HG02840 (cell line): ENCODE results near the gene SPAG8.

Experiments
- ATAC-seq: cut with Tn5 transposase; IDR thresholded peaks from one replicate; pipeline ENCODE4 v1.9.1; 2021; ENCODE audit warnings: mild to moderate bottlenecking, moderate library complexity, moderate number of reproducible peaks; ENCODE audit not compliant: unreplicated experiment, low FRiP score

The SPAG8 gene

GRCh38 chr9:35813434-35814105 is 1.5 kb upstream of the SPAG8 start:
- no peak for ATAC-seq

GRCh38 chr9:35811381-35812024 is 559 bp downstream of the SPAG8 start:
- ATAC-seq: no peak

- ATAC-seq: no peak
Observed at GRCh38 chr9:35810122-35810521, 1.9 kb downstream of the SPAG8 start.

GRCh38 chr9:35808433-35808832 is 3.6 kb downstream of the SPAG8 start:
- no peak for ATAC-seq

GRCh38 chr9:35806101-35806500 is 6.0 kb downstream of the SPAG8 start:
- no peak for ATAC-seq

- no peak for ATAC-seq
Observed at GRCh38 chr9:35801328-35802128, 10.5 kb downstream of the SPAG8 start.

- ATAC-seq: no peak
Observed at GRCh38 chr9:35800530-35800929, 11.5 kb downstream of the SPAG8 start.

- no peak for ATAC-seq
Observed at GRCh38 chr9:35798658-35799374, 13.2 kb downstream of the SPAG8 start.

GRCh38 chr9:35797311-35798109 is 14.6 kb downstream of the SPAG8 start:
- ATAC-seq: no peak

- ATAC-seq: no peak
Observed at GRCh38 chr9:35795695-35796094, 16.4 kb downstream of the SPAG8 start.

GRCh38 chr9:35793461-35793860 is 18.6 kb downstream of the SPAG8 start:
- ATAC-seq: no peak

GRCh38 chr9:35792826-35793225 is 19.2 kb downstream of the SPAG8 start:
- ATAC-seq: no peak

GRCh38 chr9:35792024-35792813 is 19.8 kb downstream of the SPAG8 start:
- no peak for ATAC-seq

GRCh38 chr9:35791297-35791921 is 20.7 kb downstream of the SPAG8 start, which contains the start of gene NPR2:
TSS of gene NPR2 (plus strand) at chr9:35791591. CDS start at chr9:35792409, 818 bp downstream.
- no peak for ATAC-seq

- ATAC-seq: no peak
Observed at GRCh38 chr9:35790385-35791296, 21.4 kb downstream of the SPAG8 start.

- no peak for ATAC-seq
Observed at GRCh38 chr9:35790025-35790384, 22.1 kb downstream of the SPAG8 start.

- ATAC-seq: no peak
Observed at GRCh38 chr9:35789541-35789940, 22.5 kb downstream of the SPAG8 start.

GRCh38 chr9:35783418-35783817 is 28.6 kb downstream of the SPAG8 start:
- ATAC-seq: no peak
